ENCODE data around the gene COL4A3.

DNA sequence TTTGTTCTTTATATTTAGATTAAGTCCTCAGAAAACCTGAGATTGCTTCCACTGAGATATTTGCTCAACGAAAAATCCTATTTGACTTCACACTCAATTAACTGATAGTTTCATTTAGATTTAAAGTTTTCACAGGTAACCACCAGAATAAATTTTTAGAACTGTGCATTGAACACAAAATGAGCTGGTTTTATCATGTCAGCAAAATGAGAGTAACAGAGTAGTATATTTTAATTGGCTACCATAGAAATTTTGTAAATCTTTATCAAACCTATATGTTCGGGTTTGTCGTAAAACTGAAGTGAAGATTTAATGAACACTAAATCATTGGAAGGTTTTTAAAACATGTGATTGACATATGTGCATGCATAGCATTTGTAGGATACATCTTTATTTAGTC, 127.9 kb downstream of the COL4A3 start:
- TF ChIP-seq, protein P1, sequence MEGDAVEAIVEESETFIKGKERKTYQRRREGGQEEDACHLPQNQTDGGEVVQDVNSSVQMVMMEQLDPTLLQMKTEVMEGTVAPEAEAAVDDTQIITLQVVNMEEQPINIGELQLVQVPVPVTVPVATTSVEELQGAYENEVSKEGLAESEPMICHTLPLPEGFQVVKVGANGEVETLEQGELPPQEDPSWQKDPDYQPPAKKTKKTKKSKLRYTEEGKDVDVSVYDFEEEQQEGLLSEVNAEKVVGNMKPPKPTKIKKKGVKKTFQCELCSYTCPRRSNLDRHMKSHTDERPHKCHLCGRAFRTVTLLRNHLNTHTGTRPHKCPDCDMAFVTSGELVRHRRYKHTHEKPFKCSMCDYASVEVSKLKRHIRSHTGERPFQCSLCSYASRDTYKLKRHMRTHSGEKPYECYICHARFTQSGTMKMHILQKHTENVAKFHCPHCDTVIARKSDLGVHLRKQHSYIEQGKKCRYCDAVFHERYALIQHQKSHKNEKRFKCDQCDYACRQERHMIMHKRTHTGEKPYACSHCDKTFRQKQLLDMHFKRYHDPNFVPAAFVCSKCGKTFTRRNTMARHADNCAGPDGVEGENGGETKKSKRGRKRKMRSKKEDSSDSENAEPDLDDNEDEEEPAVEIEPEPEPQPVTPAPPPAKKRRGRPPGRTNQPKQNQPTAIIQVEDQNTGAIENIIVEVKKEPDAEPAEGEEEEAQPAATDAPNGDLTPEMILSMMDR (IDR thresholded peaks at IDR 0.05; ENCODE audit: low read length): no peak
- no peak for TF ChIP-seq EZH2 (IDR thresholded peaks at IDR 0.05; ENCODE audit: borderline replicate concordance, low read length)

Data from OCI-LY1 (cell line).